Sigmoid colon (tissue), 7 donors: Measurements from ENCODE around the gene USP4. TPM values are rescaled to one million over a fixed set of nuclear protein-coding genes. Genes with fewer than 3 reads are reported as not detected.
A peak's percentile ranks its signal among the peaks of the same experiment; 100 is the strongest.

ENCODE experiments used
- DNase-seq: peaks from one replicate; pipeline ENCODE4 v3.0.0-alpha.2; 2019
- H3K27ac ChIP-seq, 4 donors: fragments of 200-600 bp; sonication (generic); one replicate each; pipeline ENCODE4 v1.5.1; 2016 to 2019; ENCODE audit warnings: mild to moderate bottlenecking in 1 of 4
- H3K27me3 ChIP-seq, 3 donors: fragments of 200-600 bp; sonication (generic); one replicate each; pipeline ENCODE4 v1.5.1; 2019; ENCODE audit warnings: mild to moderate bottlenecking in 1 of 3
- H3K36me3 ChIP-seq, 4 donors: fragments of 200-600 bp; sonication (generic); one replicate each; pipeline ENCODE4 v1.5.1; 2016 to 2019
- H3K4me1 ChIP-seq, 4 donors: fragments of 200-600 bp; sonication (generic); one replicate each; pipeline ENCODE4 v1.5.1; 2017 to 2019
- H3K4me3 ChIP-seq, 4 donors: fragments of 200-600 bp; sonication (generic); one replicate each; pipeline ENCODE4 v1.5.1; 2017 to 2019; ENCODE audit warnings: mild to moderate bottlenecking in 2 of 4, moderate library complexity in 1 of 4
- H3K9me3 ChIP-seq, 4 donors: fragments of 200-600 bp in 3 of 4; sonication (generic) in 3 of 4; one replicate each; pipeline versions ENCODE4 v1.5.1 to v1.6.1; 2013 to 2019
- CTCF ChIP-seq, 4 experiments: fragments of 450-650 bp in 3 of 4; fragments of 200-600 bp in 1 of 4; IDR thresholded peaks; one replicate each; pipeline ENCODE4 v1.5.1; 2016 to 2019; ENCODE audit warnings: antibody characterized with exemption in 4 of 4, mild to moderate bottlenecking in 3 of 4, moderate library complexity in 2 of 4
- EP300 ChIP-seq, 4 donors: sonication (generic); formaldehyde crosslinking; IDR thresholded peaks; one replicate each; pipeline ENCODE4 v1.6.1; 2017; ENCODE audit warnings: antibody characterized with exemption in 4 of 4
- POLR2A ChIP-seq, 2 donors: fragments of 450-650 bp; IDR thresholded peaks; one replicate each; pipeline ENCODE4 v1.6.1; 2016; ENCODE audit warnings: antibody characterized with exemption in 2 of 2, mild to moderate bottlenecking in 2 of 2, moderate library complexity in 2 of 2
- POLR2AphosphoS5 ChIP-seq, 4 donors: sonication (generic); formaldehyde crosslinking; IDR thresholded peaks; one replicate each; pipeline ENCODE4 v1.6.1; 2017; ENCODE audit warnings: antibody characterized with exemption in 4 of 4
- WGBS, 2 donors: extraction: QIAGEN DNeasy Blood & Tissue Kit; methylation state at CpG; one replicate each; pipeline ENCODE4 v1.1.7; 2013; 5-methylcytosine and 5-hydroxymethylcytosine counted together
- intact Hi-C: fragments of 100-400 bp; cut with DNase I; formaldehyde crosslinking; loops from one replicate; pipeline ENCODE4 v1.15.1; 2023
- polyA plus RNA-seq, 3 donors: library from polyadenylated mRNA; stranded (reverse); fragments of 200-250 nt; gene quantifications; one replicate each; pipeline ENCODE4 v1.2.3, GENCODE V29; 2013
- total RNA-seq, 4 donors: library from RNA; depleted of rRNA; stranded (reverse); fragments of >200 nt; gene quantifications; one replicate each; pipeline ENCODE4 v1.1.0, GENCODE V29; 2016
- donor health status: healthy with polysubstance abuse.
- donor health status: Bipolar disorder and iron deficiency.
- donor health status: healthy.

The USP4 gene
- total and polyA plus RNA-seq, 7 donors = 16.3 to 31.9 (median 22.2) TPM

GRCh38 chr3:49266410-49267095, 73.3 kb downstream of the USP4 start:
- Histone ChIP-seq H3K4me1 (peaks cover 0 to 31% (median 18%) of the 10 kb centered on the region in 4 donors), H3K36me3 (no peaks in the 10 kb centered on the region), H3K4me3 (no peak overlapping the region), H3K27ac (peak overlapping the region; percentile 20 to 68 (median 50)), H3K9me3 (no peaks in the 10 kb centered on the region), H3K27me3 (no peaks in the 10 kb centered on the region)
- TF ChIP-seq POLR2A (IDR thresholded peaks at IDR 0.05) (no peak), POLR2AphosphoS5 (IDR thresholded peaks at IDR 0.05) (no peak), EP300 (IDR thresholded peaks at IDR 0.05) (no peak), CTCF (IDR thresholded peaks at IDR 0.05) (no peak)
- 85 to 89% methylated on average over 5 of the region's 5 CpGs for WGBS, 2 donors
- DNase-seq = no peak
- intact Hi-C loops = no loop called here

GRCh38 chr3:49265661-49266386, 74.0 kb downstream of the USP4 start:
- intact Hi-C loops = no loop called here

GRCh38 chr3:49263159-49263889, 76.5 kb downstream of the USP4 start:
- intact Hi-C loops = no loop called here

More at GRCh38 chr3:49265661-49266386, 74.0 kb downstream of the USP4 start:
- 86% methylated on average over 10 of the region's 10 CpGs for WGBS, 2 donors
- Histone ChIP-seq H3K36me3 (no peaks in the 10 kb centered on the region), H3K27me3 (no peaks in the 10 kb centered on the region), H3K9me3 (no peaks in the 10 kb centered on the region), H3K27ac (peak overlapping the region; percentile 20 to 68 (median 50)), H3K4me3 (no peak overlapping the region), H3K4me1 (peaks cover 0 to 38% (median 18%) of the 10 kb centered on the region in 4 donors)
- no peak for DNase-seq
- TF ChIP-seq EP300 (IDR thresholded peaks at IDR 0.05) (no peak), CTCF (IDR thresholded peaks at IDR 0.05) (no peak), POLR2AphosphoS5 (IDR thresholded peaks at IDR 0.05) (no peak), POLR2A (IDR thresholded peaks at IDR 0.05) (no peak)

More at GRCh38 chr3:49263159-49263889, 76.5 kb downstream of the USP4 start:
- Histone ChIP-seq H3K9me3 (no peaks in the 10 kb centered on the region), H3K36me3 (no peaks in the 10 kb centered on the region), H3K4me1 (peaks cover 0 to 41% (median 18%) of the 10 kb centered on the region in 4 donors), H3K27ac (peak overlapping the region in 3 of 4 donors; percentile 43 to 74 (median 65)), H3K27me3 (no peaks in the 10 kb centered on the region), H3K4me3 (no peak overlapping the region)
- DNase-seq = peak; percentile 76
- peak in 1 of 4 donors; percentile 55 for TF ChIP-seq EP300 (IDR thresholded peaks at IDR 0.05)
- TF ChIP-seq CTCF (IDR thresholded peaks at IDR 0.05) = no peak
- peak; percentile 35 to 81 (median 72) for TF ChIP-seq POLR2AphosphoS5 (IDR thresholded peaks at IDR 0.05)
- no peak for TF ChIP-seq POLR2A (IDR thresholded peaks at IDR 0.05)
- WGBS, 2 donors = 88 to 92% methylated on average over 6 of the region's 6 CpGs
